ENCODE data around the gene VPS51.
A peak's percentile ranks its signal among the peaks of the same experiment; 100 is the strongest.

The VPS51 gene

GRCh38 chr11:65095974-65096806 lies at the start of gene VPS51:
Gene VPS51 (plus strand): TSS chr11:65096214. CDS start chr11:65096251, 37 bp downstream.
- peak; percentile 90 for DNase-seq

GRCh38 chr11:65047581-65048422 lies 48.2 kb upstream of the VPS51 start:
- DNase-seq: peak; percentile 17

- DNase-seq: no peak
Measured at GRCh38 chr11:65051398-65051858, 44.6 kb upstream of the VPS51 start.

GRCh38 chr11:65053827-65054508 lies 42.0 kb upstream of the VPS51 start:
- peak; percentile 31 for DNase-seq

GRCh38 chr11:65055538-65055937 lies 40.5 kb upstream of the VPS51 start:
- DNase-seq: no peak

GRCh38 chr11:65056999-65057398 lies 39.0 kb upstream of the VPS51 start:
- DNase-seq: no peak

GRCh38 chr11:65057526-65057925 lies 38.5 kb upstream of the VPS51 start:
- no peak for DNase-seq

- DNase-seq: no peak
Measured at GRCh38 chr11:65058012-65058411, 38.0 kb upstream of the VPS51 start.

GRCh38 chr11:65058419-65059054 lies 37.5 kb upstream of the VPS51 start, which contains the start of gene NAALADL1:
Gene NAALADL1 (minus strand): TSS chr11:65058553. CDS start chr11:65058521, 32 bp downstream.
- DNase-seq: no peak

GRCh38 chr11:65059523-65059922 lies 36.5 kb upstream of the VPS51 start:
- DNase-seq: no peak

- no peak for DNase-seq
Measured at GRCh38 chr11:65059959-65060824, 35.8 kb upstream of the VPS51 start.

GRCh38 chr11:65060913-65061408 lies 35.1 kb upstream of the VPS51 start:
- no peak for DNase-seq

- no peak for DNase-seq
Measured at GRCh38 chr11:65063532-65063931, 32.5 kb upstream of the VPS51 start.

- DNase-seq: no peak
Measured at GRCh38 chr11:65064847-65065240, 31.2 kb upstream of the VPS51 start.

GRCh38 chr11:65065851-65066250 lies 30.2 kb upstream of the VPS51 start:
- no peak for DNase-seq

- DNase-seq: no peak
Measured at GRCh38 chr11:65066315-65066714, 29.7 kb upstream of the VPS51 start.

GRCh38 chr11:65066805-65067291 lies 29.2 kb upstream of the VPS51 start:
- no peak for DNase-seq

GRCh38 chr11:65067446-65067845 lies 28.6 kb upstream of the VPS51 start:
- no peak for DNase-seq

- DNase-seq: no peak
Measured at GRCh38 chr11:65069217-65069616, 26.8 kb upstream of the VPS51 start.

- DNase-seq: no peak
Measured at GRCh38 chr11:65071907-65072630, 23.9 kb upstream of the VPS51 start.

- no peak for DNase-seq
Measured at GRCh38 chr11:65072631-65072966, 23.4 kb upstream of the VPS51 start.
